Upper lobe of left lung (tissue), 6 donors: ENCODE measurements around the gene HEG1. TPM values are rescaled to one million over a fixed set of nuclear protein-coding genes. Genes with fewer than 3 reads are reported as not detected.
A peak's percentile ranks its signal among the peaks of the same experiment; 100 is the strongest.

Source experiments
- ATAC-seq, 2 donors: fragments of 200-7000 bp; cut with Tn5 transposase; one replicate each; pipeline ENCODE4 v1.9.1; 2022; ENCODE audit warnings: mild to moderate bottlenecking in 2 of 2, moderate library complexity in 2 of 2; ENCODE audit not compliant: low FRiP score in 2 of 2
- DNase-seq, 2 donors: peaks; one replicate each; pipeline ENCODE4 v3.0.0-alpha.2; 2019 to 2020
- H3K27ac ChIP-seq, 4 donors: fragments of 200-600 bp; sonication (generic); one replicate each; pipeline ENCODE4 v1.5.1; 2016 to 2019
- H3K27me3 ChIP-seq, 4 donors: fragments of 200-600 bp; sonication (generic); one replicate each; pipeline ENCODE4 v1.5.1; 2017 to 2019
- H3K36me3 ChIP-seq, 4 donors: fragments of 200-600 bp; sonication (generic); one replicate each; pipeline ENCODE4 v1.5.1; 2016 to 2019
- H3K4me1 ChIP-seq, 4 donors: fragments of 200-600 bp; sonication (generic); one replicate each; pipeline ENCODE4 v1.5.1; 2018 to 2019
- H3K4me3 ChIP-seq, 4 donors: fragments of 200-600 bp; sonication (generic); one replicate each; pipeline ENCODE4 v1.5.1; 2017 to 2019; ENCODE audit warnings: mild to moderate bottlenecking in 2 of 4, moderate library complexity in 1 of 4
- H3K9me3 ChIP-seq, 4 donors: fragments of 200-600 bp; sonication (generic); one replicate each; pipeline ENCODE4 v1.5.1; 2018 to 2019
- CTCF ChIP-seq, 6 experiments: fragments of 450-650 bp in 4 of 6; fragments of 200-600 bp in 2 of 6; sonication (generic) in 2 of 6; IDR thresholded peaks; one replicate each; pipeline ENCODE4 v1.5.1; 2016 to 2019; ENCODE audit warnings: antibody characterized with exemption in 6 of 6
- EP300 ChIP-seq, 4 donors: sonication (generic); formaldehyde crosslinking; IDR thresholded peaks; one replicate each; pipeline ENCODE4 v1.5.1; 2017; ENCODE audit warnings: antibody characterized with exemption in 4 of 4, control low read depth in 2 of 4
- POLR2A ChIP-seq, 4 donors: fragments of 450-650 bp; IDR thresholded peaks; one replicate each; pipeline ENCODE4 v1.5.1; 2016 to 2017; ENCODE audit warnings: antibody characterized with exemption in 4 of 4, mild to moderate bottlenecking in 2 of 4
- POLR2AphosphoS5 ChIP-seq, 2 donors: sonication (generic); formaldehyde crosslinking; IDR thresholded peaks; one replicate each; pipeline ENCODE4 v1.5.1; 2017; ENCODE audit warnings: antibody characterized with exemption in 2 of 2
- WGBS, 2 donors: methylation state at CpG; one replicate each; pipeline ENCODE4 v1.1.5; 2017 to 2018; 5-methylcytosine and 5-hydroxymethylcytosine counted together
- total RNA-seq, 6 donors: library from RNA; depleted of rRNA in 4 of 6; stranded (reverse); fragments of >200 nt in 4 of 6; gene quantifications; one replicate each; pipeline versions ENCODE4 v1.1.0 to v1.2.1, GENCODE V29; 2016 to 2021
- donor health status: DM: no; HTN: no; CAD: no; lungs with moderate emphysema.
- donor health status: DM: no; HTN: yes; CAD: no; lungs with severe emphysema.

The HEG1 gene
- total RNA-seq, 6 donors from 2014 or later = 45.1 to 168 (median 100) TPM

- peaks cover 0 to 11% (median 7%) of the 10 kb centered on the region in 4 donors for H3K4me1 ChIP-seq
- WGBS, 2 donors = 95% methylated on average over 18 of the region's 18 CpGs
- H3K27ac ChIP-seq = peak overlapping the region in 1 of 4 donors; percentile 60
- H3K27me3 ChIP-seq = no peaks in the 10 kb centered on the region
- DNase-seq (peak in 1 of 2 donors; percentile 35), ATAC-seq (no peak)
- no peak overlapping the region for H3K4me3 ChIP-seq
- TF ChIP-seq EP300 (IDR thresholded peaks at IDR 0.05) = no peak
- TF ChIP-seq POLR2AphosphoS5 (IDR thresholded peaks at IDR 0.05) = no peak
- no peak for TF ChIP-seq POLR2A (IDR thresholded peaks at IDR 0.05)
- no peak for TF ChIP-seq CTCF (IDR thresholded peaks at IDR 0.05)
- H3K36me3 ChIP-seq = peaks cover 4 to 69% (median 11%) of the 10 kb centered on the region in 4 donors
- H3K9me3 ChIP-seq = no peaks in the 10 kb centered on the region
Measured at GRCh38 chr3:124969963-124970722, 85.7 kb downstream of the HEG1 start.

GRCh38 chr3:124969190-124969589, 86.6 kb downstream of the HEG1 start:
- ATAC-seq (no peak), DNase-seq (no peak)
- Histone ChIP-seq H3K9me3 (no peaks in the 10 kb centered on the region), H3K27ac (peak overlapping the region in 1 of 4 donors; percentile 60), H3K36me3 (peaks cover 4 to 66% (median 11%) of the 10 kb centered on the region in 4 donors), H3K27me3 (no peaks in the 10 kb centered on the region), H3K4me1 (peaks cover 0 to 11% (median 7%) of the 10 kb centered on the region in 4 donors), H3K4me3 (no peak overlapping the region)
- WGBS, 2 donors = 64 to 68% methylated on average over 8 of the region's 8 CpGs
- TF ChIP-seq POLR2A (IDR thresholded peaks at IDR 0.05) = no peak
- no peak for TF ChIP-seq POLR2AphosphoS5 (IDR thresholded peaks at IDR 0.05)
- TF ChIP-seq EP300 (IDR thresholded peaks at IDR 0.05) = no peak
- TF ChIP-seq CTCF (IDR thresholded peaks at IDR 0.05) = no peak

GRCh38 chr3:124967964-124968363, 87.8 kb downstream of the HEG1 start:
- DNase-seq (peak in 1 of 2 donors; percentile 41), ATAC-seq (no peak)
- Histone ChIP-seq H3K4me3 (no peak overlapping the region), H3K4me1 (peaks cover 0 to 11% (median 7%) of the 10 kb centered on the region in 4 donors), H3K36me3 (peaks cover 4 to 55% (median 11%) of the 10 kb centered on the region in 4 donors), H3K27me3 (no peaks in the 10 kb centered on the region), H3K9me3 (no peaks in the 10 kb centered on the region), H3K27ac (peak overlapping the region in 2 of 4 donors; percentile 21 to 60)
- WGBS, 2 donors = 88 to 90% methylated on average over 8 to 10 of the region's 10 CpGs
- TF ChIP-seq POLR2A (IDR thresholded peaks at IDR 0.05) (no peak), EP300 (IDR thresholded peaks at IDR 0.05) (no peak), CTCF (IDR thresholded peaks at IDR 0.05) (no peak), POLR2AphosphoS5 (IDR thresholded peaks at IDR 0.05) (no peak)

- Histone ChIP-seq H3K27ac (peak overlapping the region in 1 of 4 donors; percentile 20), H3K27me3 (no peaks in the 10 kb centered on the region), H3K9me3 (no peaks in the 10 kb centered on the region), H3K4me1 (peaks cover 0 to 11% (median 7%) of the 10 kb centered on the region in 4 donors), H3K36me3 (peaks cover 4 to 43% (median 11%) of the 10 kb centered on the region in 4 donors), H3K4me3 (no peak overlapping the region)
- no peak for DNase-seq
- whole genome bisulfite sequencing, 2 donors = 70 to 82% methylated on average over 7 of the region's 7 CpGs
- ATAC-seq = peak in 1 of 2 donors; percentile 25
- no peak for TF ChIP-seq EP300 (IDR thresholded peaks at IDR 0.05)
Measured at GRCh38 chr3:124966521-124967445, 89.0 kb downstream of the HEG1 start.

GRCh38 chr3:124965413-124965812, 90.4 kb downstream of the HEG1 start:
- peak overlapping the region in 1 of 4 donors; percentile 37 for H3K27ac ChIP-seq
- DNase-seq = no peak
- ATAC-seq = no peak
- no peak overlapping the region for H3K4me3 ChIP-seq
- TF ChIP-seq EP300 (IDR thresholded peaks at IDR 0.05) = no peak
- no peak for TF ChIP-seq CTCF (IDR thresholded peaks at IDR 0.05)
- no peak for TF ChIP-seq POLR2A (IDR thresholded peaks at IDR 0.05)
- TF ChIP-seq POLR2AphosphoS5 (IDR thresholded peaks at IDR 0.05) = no peak
- 76 to 81% methylated on average over 1 of the region's 1 CpG for WGBS, 2 donors
- H3K4me1 ChIP-seq = peaks cover 0 to 11% (median 7%) of the 10 kb centered on the region in 4 donors
- H3K36me3 ChIP-seq = peaks cover 3 to 30% (median 8%) of the 10 kb centered on the region in 4 donors
- H3K9me3 ChIP-seq = no peaks in the 10 kb centered on the region
- no peaks in the 10 kb centered on the region for H3K27me3 ChIP-seq
